Naive thymus-derived CD4-positive, alpha-beta T cell (primary cell): ENCODE measurements around the gene TMEM31. TPM values are rescaled to one million over a fixed set of nuclear protein-coding genes. Genes with fewer than 3 reads are reported as not detected.

ENCODE experiments used
- ATAC-seq: fragments of 150-1000 bp; cut with Tn5 transposase; 2 replicates; pipeline ENCODE4 v1.10.0; 2021; ENCODE audit warnings: mild to moderate bottlenecking, moderate library complexity
- CTCF ChIA-PET: fragments of 350-600 bp; sonication (Branson Sonifier 250); formaldehyde crosslinking; loops from one replicate; lab custom pipeline; 2021; ENCODE audit warnings: antibody characterized with exemption; lab: Charles Lee
- POLR2A ChIA-PET: fragments of 350-600 bp; sonication (Branson Sonifier 250); formaldehyde crosslinking; loops from one replicate; lab custom pipeline; 2021; ENCODE audit warnings: antibody characterized with exemption, inconsistent platforms; lab: Charles Lee
- DNase-seq, 9 donors: peaks; one replicate each; pipeline versions ENCODE4 v3.0.0 to v3.0.0-alpha.2; 2020 to 2022; ENCODE audit warnings: mixed read lengths in 1 of 9
- H3K27ac ChIP-seq: one replicate; pipeline ENCODE4 v1.7.0; 2013; ENCODE audit warnings: mild to moderate bottlenecking, low read depth, low read length, moderate library complexity
- H3K27me3 ChIP-seq, 2 donors: one replicate each; pipeline ENCODE4 v1.7.0; 2013; ENCODE audit warnings: low read length in 2 of 2, mild to moderate bottlenecking in 2 of 2, moderate library complexity in 2 of 2; ENCODE audit not compliant: control insufficient read depth in 2 of 2, insufficient read depth in 2 of 2
- H3K36me3 ChIP-seq, 3 experiments: 1 replicate in 2 of 3; 2 replicates in 1 of 3; pipeline ENCODE4 v1.7.0; 2013; ENCODE audit warnings: low read length in 3 of 3, mild to moderate bottlenecking in 3 of 3, moderate library complexity in 1 of 3; ENCODE audit not compliant: insufficient read depth in 3 of 3, control insufficient read depth in 2 of 3
- H3K4me1 ChIP-seq, 2 donors: one replicate each; pipeline ENCODE4 v1.7.0; 2013; ENCODE audit warnings: low read length in 2 of 2, mild to moderate bottlenecking in 2 of 2, moderate library complexity in 1 of 2; ENCODE audit not compliant: control insufficient read depth in 2 of 2, insufficient read depth in 2 of 2
- H3K4me3 ChIP-seq: 2 replicates; pipeline ENCODE4 v1.7.0; 2013; ENCODE audit warnings: mild to moderate bottlenecking, low read length
- H3K9me3 ChIP-seq, 3 experiments: 1 replicate in 2 of 3; 2 replicates in 1 of 3; pipeline ENCODE4 v1.7.0; 2013; ENCODE audit warnings: low read length in 3 of 3; ENCODE audit not compliant: control insufficient read depth in 2 of 3
- H3K27ac Mint-ChIP-seq, 9 donors: one replicate each; pipeline ENCODE4 v1.8.0; 2020 to 2022; ENCODE audit warnings: mixed read lengths in 9 of 9, mild to moderate bottlenecking in 8 of 9, moderate library complexity in 5 of 9, inconsistent platforms in 2 of 9
- H3K27me3 Mint-ChIP-seq, 5 donors: one replicate each; pipeline ENCODE4 v1.8.0; 2021 to 2022; ENCODE audit warnings: mixed read lengths in 5 of 5, mild to moderate bottlenecking in 1 of 5
- H3K36me3 Mint-ChIP-seq, 5 donors: one replicate each; pipeline ENCODE4 v1.8.0; 2020 to 2022; ENCODE audit warnings: mixed read lengths in 5 of 5, mild to moderate bottlenecking in 3 of 5, inconsistent platforms in 1 of 5
- H3K4me1 Mint-ChIP-seq, 7 donors: one replicate each; pipeline ENCODE4 v1.8.0; 2020 to 2022; ENCODE audit warnings: mixed read lengths in 7 of 7, mild to moderate bottlenecking in 3 of 7, inconsistent platforms in 1 of 7
- H3K4me3 Mint-ChIP-seq, 10 donors: one replicate each; pipeline ENCODE4 v1.8.0; 2020 to 2022; ENCODE audit warnings: mild to moderate bottlenecking in 10 of 10, mixed read lengths in 10 of 10, moderate library complexity in 6 of 10, inconsistent platforms in 2 of 10
- H3K9me3 Mint-ChIP-seq, 11 donors: one replicate each; pipeline ENCODE4 v1.8.0; 2020 to 2022; ENCODE audit warnings: mixed read lengths in 11 of 11, mild to moderate bottlenecking in 4 of 11, inconsistent platforms in 1 of 11, moderate library complexity in 1 of 11
- intact Hi-C, 2 donors: fragments of 100-400 bp; cut with micrococcal nuclease; formaldehyde crosslinking; loops; one replicate each; pipeline ENCODE4 v1.15.1; 2023
- polyA plus RNA-seq, 2 donors: library from polyadenylated mRNA; unstranded; fragments of 300-500 nt; fragmentation: Illumina TruSeq; gene quantifications; one replicate each; pipeline ENCODE4 v1.2.3, GENCODE V29; 2021
- total RNA-seq, 6 experiments: library from RNA in 5 of 6; stranded (reverse) in 5 of 6; gene quantifications; 1 replicate in 5 of 6; 2 replicates in 1 of 6; pipeline ENCODE4 v1.2.3 and lab custom pipeline; 2021 to 2026

Gene TMEM31
- total and polyA plus RNA-seq, 7 experiments from 2014 or later: not detected

DNA sequence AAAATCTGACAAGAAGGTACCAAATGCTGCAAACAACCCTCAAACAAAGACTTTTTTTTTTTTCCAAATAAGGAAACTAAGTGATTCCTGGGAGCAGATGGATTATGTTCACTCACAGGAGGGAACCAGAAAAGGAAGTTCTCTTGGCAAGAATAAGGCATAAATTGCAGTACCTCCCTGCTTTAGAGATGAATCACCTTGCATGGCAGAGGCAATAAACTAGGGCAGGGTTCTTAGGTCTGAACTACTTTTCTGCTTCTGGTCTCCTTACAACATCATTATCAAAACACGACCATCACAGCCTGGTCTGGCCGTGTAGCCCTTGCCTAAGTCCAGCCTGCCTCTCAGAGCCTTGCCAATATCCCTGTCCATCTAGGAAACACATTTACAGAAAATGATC, 6.3 kb downstream of the TMEM31 start:
- Mint-ChIP-seq H3K27ac (no peak overlapping the region), H3K9me3 (no peaks in the 10 kb centered on the region), H3K36me3 (no peaks in the 10 kb centered on the region), H3K27me3 (no peaks in the 10 kb centered on the region), H3K4me1 (no peaks in the 10 kb centered on the region), H3K4me3 (no peak overlapping the region)
- ATAC-seq (no peak), DNase-seq (no peak)
- Histone ChIP-seq H3K27me3 (no peaks in the 10 kb centered on the region), H3K27ac (no peak overlapping the region), H3K4me3 (no peak overlapping the region), H3K9me3 (no peaks in the 10 kb centered on the region), H3K36me3 (no peaks in the 10 kb centered on the region), H3K4me1 (no peaks in the 10 kb centered on the region)
- CTCF ChIA-PET: no interaction called here
- POLR2A ChIA-PET: no interaction called here
- intact Hi-C loops: no loop called here

- Histone ChIP-seq H3K36me3 (no peaks in the 10 kb centered on the region), H3K27ac (no peak overlapping the region), H3K9me3 (no peaks in the 10 kb centered on the region), H3K4me3 (no peak overlapping the region), H3K27me3 (no peaks in the 10 kb centered on the region), H3K4me1 (no peaks in the 10 kb centered on the region)
- ChIA-PET POLR2A (no interaction called here), CTCF (no interaction called here)
- no peak for ATAC-seq
- Mint-ChIP-seq H3K27me3 (no peaks in the 10 kb centered on the region), H3K4me3 (no peak overlapping the region), H3K9me3 (no peaks in the 10 kb centered on the region), H3K4me1 (no peaks in the 10 kb centered on the region), H3K27ac (no peak overlapping the region), H3K36me3 (no peaks in the 10 kb centered on the region)
- intact Hi-C loops: no loop called here
- DNase-seq: no peak
Measured at GRCh38 chrX:103718120-103718519, 7.4 kb downstream of the TMEM31 start.

DNA sequence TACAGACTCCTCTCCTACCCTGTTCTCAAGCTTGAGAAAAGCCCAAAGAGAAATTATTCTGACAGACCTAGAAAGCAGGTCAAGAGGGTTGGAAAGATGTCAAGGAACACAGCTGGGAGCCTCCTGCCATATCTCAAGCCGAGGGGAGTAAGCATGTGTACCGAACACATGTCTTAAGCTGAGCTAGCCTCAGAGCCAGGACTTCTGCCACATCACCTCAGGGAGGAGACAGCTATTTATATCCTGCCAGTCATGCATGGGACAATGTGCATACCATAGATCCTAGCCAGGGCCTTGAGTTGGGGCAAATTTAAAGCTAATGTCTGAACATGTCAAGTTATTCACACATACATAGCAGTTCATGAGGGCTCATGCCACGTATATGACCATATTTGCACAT, 11.8 kb downstream of the TMEM31 start:
- CTCF ChIA-PET: no interaction called here
- Mint-ChIP-seq H3K4me1 (no peaks in the 10 kb centered on the region), H3K36me3 (no peaks in the 10 kb centered on the region), H3K27ac (no peak overlapping the region), H3K27me3 (no peaks in the 10 kb centered on the region), H3K4me3 (no peak overlapping the region), H3K9me3 (no peaks in the 10 kb centered on the region)
- no peak overlapping the region for H3K27ac ChIP-seq
- intact Hi-C loops: no loop called here
- no peaks in the 10 kb centered on the region for H3K27me3 ChIP-seq
- H3K36me3 ChIP-seq: no peaks in the 10 kb centered on the region
- ATAC-seq (no peak), DNase-seq (no peak)
- no peaks in the 10 kb centered on the region for H3K4me1 ChIP-seq
- no peak overlapping the region for H3K4me3 ChIP-seq
- H3K9me3 ChIP-seq: no peaks in the 10 kb centered on the region
- POLR2A ChIA-PET: no interaction called here

DNA sequence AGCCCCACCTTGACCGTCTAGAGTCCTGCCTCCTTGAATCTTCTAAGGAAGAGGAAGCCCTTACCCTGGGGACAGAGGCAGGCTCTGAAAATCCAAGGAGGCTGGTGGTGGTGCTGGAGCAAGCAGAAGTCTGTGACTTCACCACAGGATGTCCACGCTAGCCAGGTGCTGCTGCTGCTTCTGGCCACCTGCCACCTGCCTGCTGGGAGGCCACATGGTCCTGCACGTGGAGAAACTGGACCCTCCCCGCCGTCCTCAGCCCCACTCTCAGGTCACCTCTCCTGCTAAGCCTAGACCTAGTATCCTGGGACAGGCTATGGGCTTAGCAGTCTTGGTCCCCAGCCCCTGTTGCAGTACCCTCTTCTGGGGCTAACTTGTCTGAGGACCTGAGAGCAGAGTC, 15.8 kb downstream of the TMEM31 start:
- CTCF ChIA-PET: no interaction called here
- peaks cover 0 to 11% (median 0%) of the 10 kb centered on the region in 5 donors for H3K27me3 Mint-ChIP-seq
- H3K4me1 Mint-ChIP-seq: peaks cover 0 to 6% (median 0%) of the 10 kb centered on the region in 7 donors

DNA sequence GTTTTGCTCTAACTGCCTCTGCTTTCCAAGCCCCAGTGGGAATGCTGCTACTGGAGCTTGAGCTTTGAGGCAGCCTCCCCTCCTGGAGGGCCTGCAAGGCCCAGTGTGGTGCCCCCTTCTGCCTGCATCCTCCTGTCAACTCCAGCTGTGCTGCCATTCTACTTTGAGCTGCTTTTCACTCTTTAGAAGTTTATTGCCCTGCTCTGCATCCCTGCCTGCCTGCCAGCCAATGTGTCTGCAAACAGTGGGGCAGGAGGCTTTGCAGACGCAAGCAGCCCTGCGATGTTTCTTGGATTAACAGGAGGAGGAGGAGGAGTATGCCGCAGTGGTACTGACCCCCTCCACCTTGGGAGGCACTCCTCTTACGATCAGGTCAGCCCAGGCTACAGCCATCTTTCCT, 16.4 kb downstream of the TMEM31 start:
- Histone ChIP-seq H3K4me1 (no peaks in the 10 kb centered on the region), H3K27ac (no peak overlapping the region), H3K4me3 (no peak overlapping the region), H3K9me3 (no peaks in the 10 kb centered on the region), H3K36me3 (no peaks in the 10 kb centered on the region), H3K27me3 (no peaks in the 10 kb centered on the region)
- H3K36me3 Mint-ChIP-seq: no peaks in the 10 kb centered on the region
- intact Hi-C loops: no loop called here
- H3K9me3 Mint-ChIP-seq: no peaks in the 10 kb centered on the region
- H3K4me1 Mint-ChIP-seq: peaks cover 0 to 6% (median 0%) of the 10 kb centered on the region in 7 donors
- CTCF ChIA-PET: no interaction called here
- H3K27ac Mint-ChIP-seq: no peak overlapping the region
- H3K4me3 Mint-ChIP-seq: no peak overlapping the region
- POLR2A ChIA-PET: no interaction called here
- ATAC-seq (no peak), DNase-seq (no peak)
- H3K27me3 Mint-ChIP-seq: peaks cover 0 to 14% (median 4%) of the 10 kb centered on the region in 5 donors

More for the DNA sequence above, 15.8 kb downstream of the TMEM31 start:
- Histone ChIP-seq H3K36me3 (no peaks in the 10 kb centered on the region), H3K4me1 (no peaks in the 10 kb centered on the region), H3K27ac (no peak overlapping the region), H3K4me3 (no peak overlapping the region), H3K9me3 (no peaks in the 10 kb centered on the region), H3K27me3 (no peaks in the 10 kb centered on the region)
- Mint-ChIP-seq H3K27ac (no peak overlapping the region), H3K4me3 (no peak overlapping the region), H3K36me3 (no peaks in the 10 kb centered on the region), H3K9me3 (no peaks in the 10 kb centered on the region)
- DNase-seq (no peak), ATAC-seq (no peak)
- POLR2A ChIA-PET: no interaction called here
- intact Hi-C loops: no loop called here

GRCh38 chrX:103729015-103729414, 18.3 kb downstream of the TMEM31 start:
- no peaks in the 10 kb centered on the region for H3K9me3 Mint-ChIP-seq

GRCh38 chrX:103730147-103730795, 19.6 kb downstream of the TMEM31 start:
- DNase-seq (no peak), ATAC-seq (peak; percentile 49)
- POLR2A ChIA-PET: no interaction called here
- no peaks in the 10 kb centered on the region for H3K36me3 Mint-ChIP-seq
- no peaks in the 10 kb centered on the region for H3K4me1 ChIP-seq
- H3K9me3 Mint-ChIP-seq: no peaks in the 10 kb centered on the region
- H3K4me1 Mint-ChIP-seq: peaks cover 0 to 6% (median 0%) of the 10 kb centered on the region in 7 donors
- CTCF ChIA-PET: no interaction called here
- peaks cover 0 to 15% (median 5%) of the 10 kb centered on the region in 5 donors for H3K27me3 Mint-ChIP-seq
- H3K27ac ChIP-seq: no peak overlapping the region
- no peaks in the 10 kb centered on the region for H3K27me3 ChIP-seq
- no peak overlapping the region for H3K4me3 ChIP-seq
- no peak overlapping the region for H3K4me3 Mint-ChIP-seq
- no peaks in the 10 kb centered on the region for H3K9me3 ChIP-seq
- H3K27ac Mint-ChIP-seq: no peak overlapping the region
- intact Hi-C loops: no loop called here
- H3K36me3 ChIP-seq: no peaks in the 10 kb centered on the region

More at GRCh38 chrX:103729015-103729414, 18.3 kb downstream of the TMEM31 start:
- no peak overlapping the region for H3K4me3 ChIP-seq
- H3K27me3 ChIP-seq: no peaks in the 10 kb centered on the region
- no peaks in the 10 kb centered on the region for H3K9me3 ChIP-seq
- H3K27ac ChIP-seq: no peak overlapping the region
- Mint-ChIP-seq H3K36me3 (no peaks in the 10 kb centered on the region), H3K27ac (no peak overlapping the region), H3K4me1 (peaks cover 0 to 6% (median 0%) of the 10 kb centered on the region in 7 donors), H3K27me3 (peaks cover 0 to 15% (median 5%) of the 10 kb centered on the region in 5 donors), H3K4me3 (no peak overlapping the region)
- no peak for DNase-seq
- no peaks in the 10 kb centered on the region for H3K4me1 ChIP-seq
- intact Hi-C loops: no loop called here
- ChIA-PET CTCF (no interaction called here), POLR2A (no interaction called here)
- H3K36me3 ChIP-seq: no peaks in the 10 kb centered on the region
- no peak for ATAC-seq
